MG63 (cell line): Measurements from ENCODE around the gene ENDOG. TPM values are rescaled to one million over a fixed set of nuclear protein-coding genes. Genes with fewer than 3 reads are reported as not detected.
"Not testable (repeated sequence)": the region's sequence is repeated elsewhere in the genome, so short reads cannot be mapped to it uniquely, and the experiment has no call there.

ENCODE experiments used
- DNase-seq: peaks from one replicate; pipeline ENCODE4 v3.0.0-alpha.2; 2020
- H3K27me3 ChIP-seq: fragments of 250-450 bp; sonication (Bioruptor Pico); 2 replicates; pipeline ENCODE4 v1.5.1; 2020; ENCODE audit warnings: mild to moderate bottlenecking, moderate library complexity
- H3K36me3 ChIP-seq: fragments of 250-450 bp; sonication (Bioruptor Pico); 2 replicates; pipeline ENCODE4 v1.5.1; 2020; ENCODE audit warnings: mild to moderate bottlenecking, moderate library complexity
- H3K4me3 ChIP-seq: fragments of 250-450 bp; sonication (Bioruptor Pico); 2 replicates; pipeline ENCODE4 v1.5.1; 2020; ENCODE audit warnings: mild to moderate bottlenecking, moderate library complexity
- H3K9me3 ChIP-seq: fragments of 250-450 bp; sonication (Bioruptor Pico); 2 replicates; pipeline ENCODE4 v1.5.1; 2020; ENCODE audit warnings: mild to moderate bottlenecking, moderate library complexity
- total RNA-seq: library from RNA; depleted of rRNA; stranded (reverse); fragments of >200 nt; shearing (Covaris generic); gene quantifications from 2 replicates; pipeline ENCODE4 v1.2.3, GENCODE V29; 2014; ENCODE audit warnings: low replicate concordance; rRNA removed

The ENDOG gene
- total RNA-seq, 1 experiment from 2014 or later: 19.7 TPM

DNA sequence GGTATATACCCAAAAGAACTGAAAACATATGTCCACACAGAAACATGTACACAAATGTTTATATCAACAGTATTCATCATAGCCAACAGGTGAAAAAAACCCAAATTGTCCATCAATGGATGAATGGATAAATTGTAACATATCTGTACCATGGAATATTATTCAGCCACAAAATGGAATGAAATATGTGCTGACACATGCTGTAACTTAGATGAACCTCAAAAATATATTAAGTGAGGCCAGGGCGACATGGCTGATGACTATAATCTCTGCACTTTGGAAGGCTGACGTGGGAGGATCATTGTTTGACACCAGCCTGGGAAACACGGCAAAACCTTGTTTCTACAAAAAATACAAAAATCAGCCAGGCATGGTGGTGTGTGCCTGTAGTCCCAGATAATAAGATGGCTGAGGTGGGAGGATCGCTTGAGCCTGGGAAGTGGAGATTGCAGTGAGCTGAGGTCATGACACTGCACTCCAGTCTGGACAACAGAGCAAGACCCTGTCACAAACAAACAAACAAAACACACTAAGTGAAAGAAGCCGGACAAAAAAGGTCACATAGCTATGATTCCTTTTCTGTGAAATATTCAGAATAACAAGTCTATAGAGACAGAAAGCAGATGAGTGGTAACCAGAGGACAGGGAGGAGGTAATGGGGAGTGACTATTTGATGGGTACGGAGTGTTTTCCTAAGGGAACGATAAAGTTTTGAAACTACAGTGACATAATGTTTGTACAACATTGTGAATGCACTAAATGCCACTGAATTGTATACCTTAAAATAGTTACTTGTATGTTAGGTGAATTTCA is 52.0 kb downstream of the ENDOG start:
- Histone ChIP-seq H3K4me3 (no peak overlapping the region), H3K27me3 (no peaks in the 10 kb centered on the region), H3K36me3 (no peaks in the 10 kb centered on the region; the same call in 1 of the 2 replicates), H3K9me3 (no peaks in the 10 kb centered on the region)
- DNase-seq: no peak

DNA sequence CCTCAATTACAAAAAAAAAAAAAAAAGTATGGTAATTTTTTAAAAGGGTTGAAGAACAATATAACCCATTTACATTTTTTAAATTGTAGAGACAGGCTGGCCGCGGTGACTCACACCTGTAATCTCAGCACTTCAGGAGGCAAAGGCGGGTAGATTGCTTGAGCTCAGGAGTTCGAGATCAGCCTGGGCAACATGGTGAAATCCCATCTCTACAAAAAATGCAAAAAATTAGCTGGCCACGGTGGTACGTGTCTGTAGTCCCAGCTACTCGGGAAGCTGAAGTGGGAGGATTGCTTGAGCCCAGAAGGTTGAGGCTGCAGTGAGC is 52.6 kb downstream of the ENDOG start:
- not testable (repeated sequence) for H3K27me3 ChIP-seq, H3K9me3 ChIP-seq, DNase-seq, H3K4me3 ChIP-seq, H3K36me3 ChIP-seq

Other genes starting within 250 kb of the ENDOG start
- gene DYNC2I2, start 161.7 kb upstream of the ENDOG start, total RNA-seq: 117 and 122 TPM in 2 replicates
- 782 and 1,015 TPM in 2 replicates for gene SET, start 129.3 kb upstream of the ENDOG start, total RNA-seq
- 10.2 and 10.5 TPM in 2 replicates for gene PKN3, start 116.0 kb upstream of the ENDOG start, total RNA-seq
- gene ZDHHC12, start 94.4 kb upstream of the ENDOG start, total RNA-seq: 22.7 and 26.6 TPM in 2 replicates
- 10.2 and 28.2 TPM in 2 replicates for gene ZER1, start 46.6 kb upstream of the ENDOG start, total RNA-seq
- 1.8 and 2.0 TPM in 2 replicates for gene TBC1D13, start 31.2 kb upstream of the ENDOG start, total RNA-seq
- 9.8 and 36.3 TPM in 2 replicates for gene SPOUT1, start 11.3 kb downstream of the ENDOG start, total RNA-seq
- 9.6 and 17.8 TPM in 2 replicates for gene KYAT1, start 63.5 kb downstream of the ENDOG start, total RNA-seq
- gene LRRC8A, start 63.6 kb downstream of the ENDOG start, total RNA-seq: 13.8 and 19.1 TPM in 2 replicates
- gene PHYHD1, start 102.5 kb downstream of the ENDOG start, total RNA-seq: not detected in 2 replicates
- gene DOLK, start 129.1 kb downstream of the ENDOG start, total RNA-seq: 16.9 and 29.7 TPM in 2 replicates
- 14.5 and 22.4 TPM in 2 replicates for gene NUP188, start 129.2 kb downstream of the ENDOG start, total RNA-seq
- 36.7 and 42.7 TPM in 2 replicates for gene SH3GLB2, start 209.8 kb downstream of the ENDOG start, total RNA-seq
- gene MIGA2, start 218.1 kb downstream of the ENDOG start, total RNA-seq: 16.5 and 19.3 TPM in 2 replicates